ENCODE data around the gene EID3.

Gene EID3

DNA sequence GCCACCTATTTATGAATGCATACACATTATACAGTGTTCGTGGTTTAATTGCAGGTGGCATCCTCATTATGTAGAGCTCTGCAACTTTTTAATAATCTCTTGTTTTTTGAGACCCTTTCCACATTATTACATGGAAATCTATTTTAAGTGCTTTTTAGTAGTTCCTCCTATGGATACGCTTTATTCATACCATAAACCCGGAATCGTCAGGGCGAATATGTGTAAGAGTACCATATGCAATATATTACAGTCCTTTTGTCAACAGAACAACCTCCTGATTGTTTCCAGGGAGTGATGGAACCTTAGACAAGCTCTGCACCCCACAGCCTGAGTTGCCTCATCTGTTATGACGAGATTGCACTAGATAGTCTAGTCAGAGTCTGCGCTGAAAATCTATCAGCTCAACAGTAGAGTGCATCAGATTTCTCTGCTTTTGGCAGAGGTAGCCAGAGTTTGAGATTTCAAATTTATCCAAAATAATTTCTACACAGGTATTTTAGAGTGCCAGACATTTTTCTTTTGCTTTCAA, 33.6 kb downstream of the EID3 start:
- peaks cover 82% of the 10 kb centered on the region for H3K36me3 ChIP-seq (ENCODE audit: insufficient read depth, low read length)
- H3K9me2 ChIP-seq (replicated peaks; ENCODE audit: low read depth, low read length) = no peaks in the 10 kb centered on the region
- H3K4me1 ChIP-seq (ENCODE audit: insufficient read depth, low read length, poor library complexity, severe bottlenecking) = no peaks in the 10 kb centered on the region
- H3K79me2 ChIP-seq (ENCODE audit: insufficient read depth, low read length) = no peaks in the 10 kb centered on the region
- peaks cover 3% of the 10 kb centered on the region for H4K20me1 ChIP-seq (ENCODE audit: insufficient read depth, low read length, poor library complexity, severe bottlenecking)
- H3K4me2 ChIP-seq (ENCODE audit: low read depth, low read length, poor library complexity, severe bottlenecking) = no peak overlapping the region
- no peak overlapping the region for H3K9ac ChIP-seq (ENCODE audit: low read depth, low read length, poor library complexity, severe bottlenecking)
- no peak overlapping the region for H2AFZ ChIP-seq (ENCODE audit: low read length)
- no peak for TF ChIP-seq EZH2phosphoT487 (IDR thresholded peaks at IDR 0.05; ENCODE audit: borderline replicate concordance)
- TF ChIP-seq, protein P1, sequence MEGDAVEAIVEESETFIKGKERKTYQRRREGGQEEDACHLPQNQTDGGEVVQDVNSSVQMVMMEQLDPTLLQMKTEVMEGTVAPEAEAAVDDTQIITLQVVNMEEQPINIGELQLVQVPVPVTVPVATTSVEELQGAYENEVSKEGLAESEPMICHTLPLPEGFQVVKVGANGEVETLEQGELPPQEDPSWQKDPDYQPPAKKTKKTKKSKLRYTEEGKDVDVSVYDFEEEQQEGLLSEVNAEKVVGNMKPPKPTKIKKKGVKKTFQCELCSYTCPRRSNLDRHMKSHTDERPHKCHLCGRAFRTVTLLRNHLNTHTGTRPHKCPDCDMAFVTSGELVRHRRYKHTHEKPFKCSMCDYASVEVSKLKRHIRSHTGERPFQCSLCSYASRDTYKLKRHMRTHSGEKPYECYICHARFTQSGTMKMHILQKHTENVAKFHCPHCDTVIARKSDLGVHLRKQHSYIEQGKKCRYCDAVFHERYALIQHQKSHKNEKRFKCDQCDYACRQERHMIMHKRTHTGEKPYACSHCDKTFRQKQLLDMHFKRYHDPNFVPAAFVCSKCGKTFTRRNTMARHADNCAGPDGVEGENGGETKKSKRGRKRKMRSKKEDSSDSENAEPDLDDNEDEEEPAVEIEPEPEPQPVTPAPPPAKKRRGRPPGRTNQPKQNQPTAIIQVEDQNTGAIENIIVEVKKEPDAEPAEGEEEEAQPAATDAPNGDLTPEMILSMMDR (conservative IDR thresholded peaks at IDR 0.05; ENCODE audit: low read length) = no peak
- H3F3A ChIP-seq (ENCODE audit: low read depth) = no peaks in the 10 kb centered on the region
- H3K9me3 ChIP-seq (ENCODE audit: insufficient read depth, low read depth, low read length) = no peaks in the 10 kb centered on the region
- H3K4me3 ChIP-seq (ENCODE audit: low read length, poor library complexity, severe bottlenecking) = no peak overlapping the region
- H3K27me3 ChIP-seq (ENCODE audit: insufficient read depth, low read length, poor library complexity, severe bottlenecking) = no peaks in the 10 kb centered on the region

DNA sequence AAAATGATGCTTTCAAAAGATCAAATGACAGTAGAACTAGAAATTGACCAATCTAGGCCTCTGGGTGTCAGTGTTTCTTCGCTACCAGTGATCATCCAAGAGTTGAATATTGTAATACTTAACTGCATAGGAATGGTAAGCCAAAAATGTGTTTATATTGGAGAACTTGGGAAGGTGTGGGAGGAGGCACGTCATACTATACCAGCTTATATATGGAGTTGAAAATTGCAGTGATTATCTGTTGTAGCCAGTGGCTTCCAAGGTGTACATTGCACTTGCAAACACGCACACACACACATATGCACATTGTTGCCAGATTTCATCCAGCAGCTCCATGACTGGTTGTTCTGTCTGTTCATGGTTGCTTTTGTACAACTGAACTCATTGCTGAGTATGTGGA, 36.1 kb downstream of the EID3 start:
- Histone ChIP-seq H3K27me3 (ENCODE audit: insufficient read depth, low read length, poor library complexity, severe bottlenecking) (no peaks in the 10 kb centered on the region), H4K20me1 (ENCODE audit: insufficient read depth, low read length, poor library complexity, severe bottlenecking) (peaks cover 7% of the 10 kb centered on the region), H3K9ac (ENCODE audit: low read depth, low read length, poor library complexity, severe bottlenecking) (no peak overlapping the region), H3F3A (ENCODE audit: low read depth) (no peaks in the 10 kb centered on the region), H3K4me2 (ENCODE audit: low read depth, low read length, poor library complexity, severe bottlenecking) (no peak overlapping the region), H2AFZ (ENCODE audit: low read length) (no peak overlapping the region), H3K9me3 (ENCODE audit: insufficient read depth, low read depth, low read length) (no peaks in the 10 kb centered on the region), H3K79me2 (ENCODE audit: insufficient read depth, low read length) (no peaks in the 10 kb centered on the region), H3K4me3 (ENCODE audit: low read length, poor library complexity, severe bottlenecking) (no peak overlapping the region), H3K4me1 (ENCODE audit: insufficient read depth, low read length, poor library complexity, severe bottlenecking) (no peaks in the 10 kb centered on the region), H3K9me2 (replicated peaks; ENCODE audit: low read depth, low read length) (no peaks in the 10 kb centered on the region), H3K36me3 (ENCODE audit: insufficient read depth, low read length) (peaks cover 85% of the 10 kb centered on the region)
- TF ChIP-seq, protein P1 (conservative IDR thresholded peaks at IDR 0.05; ENCODE audit: low read length) = peak; percentile 23; the same call in 1 of the 2 replicates
- TF ChIP-seq EZH2phosphoT487 (IDR thresholded peaks at IDR 0.05; ENCODE audit: borderline replicate concordance) = no peak

DNA sequence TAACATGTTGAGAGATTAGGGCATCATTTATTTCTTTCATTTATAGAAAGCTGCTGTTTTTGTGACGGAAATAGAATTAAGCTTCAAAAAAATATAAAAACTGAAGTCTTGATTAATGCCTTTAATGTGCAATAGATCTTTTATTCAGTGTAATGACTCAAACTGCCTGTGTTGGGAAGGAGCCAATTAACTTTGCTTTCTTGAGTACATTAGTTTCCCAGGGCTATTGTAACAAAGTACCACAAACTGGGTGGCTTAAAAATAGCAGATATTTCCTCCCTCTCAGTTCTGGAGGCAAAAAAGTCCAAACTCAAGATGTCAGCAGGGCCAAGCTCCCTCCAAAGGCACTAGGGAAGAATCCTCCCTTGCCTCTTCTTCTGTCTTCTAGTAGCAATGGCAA, 36.6 kb downstream of the EID3 start:
- Histone ChIP-seq H3K4me2 (ENCODE audit: low read depth, low read length, poor library complexity, severe bottlenecking) (no peak overlapping the region), H3K4me1 (ENCODE audit: insufficient read depth, low read length, poor library complexity, severe bottlenecking) (no peaks in the 10 kb centered on the region), H3K9ac (ENCODE audit: low read depth, low read length, poor library complexity, severe bottlenecking) (no peak overlapping the region), H3K79me2 (ENCODE audit: insufficient read depth, low read length) (no peaks in the 10 kb centered on the region), H3F3A (ENCODE audit: low read depth) (no peaks in the 10 kb centered on the region), H4K20me1 (ENCODE audit: insufficient read depth, low read length, poor library complexity, severe bottlenecking) (peaks cover 7% of the 10 kb centered on the region), H3K36me3 (ENCODE audit: insufficient read depth, low read length) (peaks cover 84% of the 10 kb centered on the region), H3K9me2 (replicated peaks; ENCODE audit: low read depth, low read length) (no peaks in the 10 kb centered on the region), H3K9me3 (ENCODE audit: insufficient read depth, low read depth, low read length) (no peaks in the 10 kb centered on the region), H2AFZ (ENCODE audit: low read length) (no peak overlapping the region), H3K27me3 (ENCODE audit: insufficient read depth, low read length, poor library complexity, severe bottlenecking) (no peaks in the 10 kb centered on the region), H3K4me3 (ENCODE audit: low read length, poor library complexity, severe bottlenecking) (no peak overlapping the region)
- TF ChIP-seq EZH2phosphoT487 (IDR thresholded peaks at IDR 0.05; ENCODE audit: borderline replicate concordance) = no peak
- TF ChIP-seq, protein P1 (conservative IDR thresholded peaks at IDR 0.05; ENCODE audit: low read length) = no peak

Data from Loucy (cell line).